ENCODE measurements around the gene RHBDF2.

RHBDF2 gene

DNA sequence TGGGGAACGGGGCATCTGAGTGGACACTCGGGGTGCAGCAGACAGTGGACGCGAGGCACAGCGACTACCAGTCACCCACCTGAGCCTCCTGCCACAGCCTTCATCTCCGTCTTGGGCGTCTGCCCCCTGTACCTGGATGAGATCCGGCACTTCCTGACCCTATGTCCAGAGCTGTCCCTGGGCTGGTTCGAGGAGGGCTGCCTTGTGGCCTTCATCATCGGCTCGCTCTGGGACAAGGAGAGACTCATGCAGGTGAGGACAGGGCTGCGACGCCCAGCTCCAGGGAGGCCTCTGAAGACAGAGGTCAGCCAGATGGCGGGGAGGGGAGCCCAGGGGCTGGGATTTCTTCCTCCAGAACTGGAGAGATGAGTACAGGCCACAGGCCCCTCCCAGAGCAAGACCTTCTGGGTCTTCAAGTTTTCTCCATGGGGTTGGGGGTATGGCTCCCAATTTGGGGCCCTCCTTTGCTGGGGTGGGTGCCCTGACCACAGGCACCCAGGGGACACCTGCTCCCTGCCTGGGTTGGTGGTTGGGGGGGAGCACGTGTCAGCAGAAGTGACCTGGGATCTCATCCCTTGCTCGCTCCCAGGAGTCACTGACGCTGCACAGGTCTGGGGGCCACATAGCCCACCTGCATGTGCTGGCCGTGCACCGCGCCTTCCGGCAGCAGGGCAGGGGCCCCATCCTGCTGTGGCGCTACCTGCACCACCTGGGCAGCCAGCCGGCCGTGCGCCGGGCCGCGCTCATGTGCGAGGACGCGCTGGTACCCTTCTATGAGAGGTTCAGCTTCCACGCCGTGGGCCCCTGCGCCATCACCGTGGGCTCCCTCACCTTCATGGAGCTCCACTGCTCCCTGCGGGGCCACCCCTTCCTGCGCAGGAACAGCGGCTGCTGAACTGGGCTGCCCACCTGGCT, 31.9 kb downstream of the RHBDF2 start:
- H3K4me3 ChIP-seq (ENCODE audit: low read depth, low read length): no peak overlapping the region
- TF ChIP-seq, protein P1, sequence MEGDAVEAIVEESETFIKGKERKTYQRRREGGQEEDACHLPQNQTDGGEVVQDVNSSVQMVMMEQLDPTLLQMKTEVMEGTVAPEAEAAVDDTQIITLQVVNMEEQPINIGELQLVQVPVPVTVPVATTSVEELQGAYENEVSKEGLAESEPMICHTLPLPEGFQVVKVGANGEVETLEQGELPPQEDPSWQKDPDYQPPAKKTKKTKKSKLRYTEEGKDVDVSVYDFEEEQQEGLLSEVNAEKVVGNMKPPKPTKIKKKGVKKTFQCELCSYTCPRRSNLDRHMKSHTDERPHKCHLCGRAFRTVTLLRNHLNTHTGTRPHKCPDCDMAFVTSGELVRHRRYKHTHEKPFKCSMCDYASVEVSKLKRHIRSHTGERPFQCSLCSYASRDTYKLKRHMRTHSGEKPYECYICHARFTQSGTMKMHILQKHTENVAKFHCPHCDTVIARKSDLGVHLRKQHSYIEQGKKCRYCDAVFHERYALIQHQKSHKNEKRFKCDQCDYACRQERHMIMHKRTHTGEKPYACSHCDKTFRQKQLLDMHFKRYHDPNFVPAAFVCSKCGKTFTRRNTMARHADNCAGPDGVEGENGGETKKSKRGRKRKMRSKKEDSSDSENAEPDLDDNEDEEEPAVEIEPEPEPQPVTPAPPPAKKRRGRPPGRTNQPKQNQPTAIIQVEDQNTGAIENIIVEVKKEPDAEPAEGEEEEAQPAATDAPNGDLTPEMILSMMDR (IDR thresholded peaks at IDR 0.05; ENCODE audit: borderline replicate concordance, insufficient read depth, low read depth, low read length): no peak

GRCh38 chr17:76468634-76469010, 32.6 kb downstream of the RHBDF2 start:
- H3K4me3 ChIP-seq (ENCODE audit: low read depth, low read length): no peak overlapping the region
- TF ChIP-seq, protein P1 (IDR thresholded peaks at IDR 0.05; ENCODE audit: borderline replicate concordance, insufficient read depth, low read depth, low read length): no peak

DNA sequence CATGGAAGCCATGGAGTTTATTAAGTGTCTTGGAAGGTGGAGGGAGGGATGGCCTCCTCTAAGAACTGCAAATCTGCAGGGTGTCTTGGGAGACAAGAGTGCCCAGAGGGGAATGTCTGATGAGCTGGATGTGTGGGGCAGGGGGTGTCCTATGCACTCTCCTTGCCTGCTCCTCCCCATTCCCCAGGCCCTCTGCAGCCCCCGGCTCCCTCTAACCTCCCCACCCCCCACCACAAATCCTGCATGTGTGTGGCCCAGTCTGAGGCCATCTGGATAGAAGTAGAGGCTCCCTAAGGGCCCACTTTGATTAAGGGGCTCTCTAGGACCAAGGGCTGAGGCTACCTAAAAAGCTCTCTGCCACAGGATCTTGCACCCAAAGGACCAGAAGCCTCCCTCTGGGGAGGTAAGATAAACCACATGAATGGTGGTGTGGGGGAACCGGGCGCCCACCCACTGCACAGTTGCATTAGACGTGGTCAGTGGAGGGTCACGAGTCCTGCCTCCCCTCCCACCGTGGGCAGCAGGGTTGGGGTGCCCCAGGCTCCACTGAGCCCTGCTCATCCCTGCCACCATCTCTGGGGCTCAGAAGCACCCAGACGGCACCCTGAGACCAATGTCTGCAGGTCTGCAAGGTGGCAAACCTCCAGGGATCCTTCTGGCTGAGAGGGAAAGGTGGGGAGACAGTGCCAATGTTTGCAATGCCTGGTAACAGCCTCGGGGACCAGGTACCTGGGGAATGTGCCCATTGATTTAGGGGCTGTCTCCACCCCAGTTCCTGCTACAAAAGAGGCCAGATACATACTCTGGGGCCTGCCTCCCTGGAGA, 33.2 kb downstream of the RHBDF2 start:
- H3K4me3 ChIP-seq (ENCODE audit: low read depth, low read length): no peak overlapping the region
- TF ChIP-seq, protein P1 (IDR thresholded peaks at IDR 0.05; ENCODE audit: borderline replicate concordance, insufficient read depth, low read depth, low read length): no peak

DNA sequence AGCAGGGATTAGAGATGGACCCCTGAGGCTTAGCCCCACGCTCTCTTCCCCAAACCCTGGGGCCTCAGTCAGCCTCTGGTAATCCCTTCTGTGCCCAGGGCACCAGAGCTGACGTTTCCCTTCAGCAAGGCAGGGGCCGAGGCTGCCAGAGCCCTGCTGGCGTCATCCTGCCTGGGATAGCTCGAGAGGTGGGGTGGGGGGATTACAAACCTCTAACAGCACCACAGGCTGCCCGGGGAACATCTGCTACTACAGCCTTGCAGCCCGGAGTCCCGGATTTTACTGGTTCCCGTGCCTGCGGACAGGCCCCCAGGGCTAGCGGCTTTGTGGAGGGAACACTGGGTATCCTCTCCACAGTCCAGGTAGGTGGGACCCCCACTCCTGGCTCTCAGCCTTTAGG, 33.9 kb downstream of the RHBDF2 start, which contains the start of gene AANAT:
Gene AANAT, plus strand, starts transcription at position 238 of the 400 bp plus-strand sequence. CDS start 1,144 bp downstream, outside the sequence.
- TF ChIP-seq, protein P1 (IDR thresholded peaks at IDR 0.05; ENCODE audit: borderline replicate concordance, insufficient read depth, low read depth, low read length): no peak
- no peak within 1 kb of the TSS for H3K4me3 ChIP-seq (ENCODE audit: low read depth, low read length)

DNA sequence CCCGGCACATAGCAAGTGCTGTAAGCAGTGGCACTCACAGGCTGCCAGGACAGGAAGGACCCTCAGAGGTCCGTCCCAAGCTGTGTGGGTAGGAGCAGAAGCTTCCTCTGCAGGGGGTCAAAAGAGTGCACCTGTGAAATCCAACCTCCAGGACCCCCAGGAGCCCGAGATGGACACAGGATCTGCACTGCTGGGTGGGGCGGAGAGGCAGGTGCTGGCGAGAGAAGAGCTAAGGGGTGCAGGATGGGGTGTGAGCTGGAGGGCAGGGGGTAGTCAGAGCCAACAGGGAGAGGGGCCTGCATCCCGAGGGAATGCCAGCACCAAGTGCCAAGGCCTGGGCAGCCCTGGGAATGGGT, 34.5 kb downstream of the RHBDF2 start:
- no peak overlapping the region for H3K4me3 ChIP-seq (ENCODE audit: low read depth, low read length)
- TF ChIP-seq, protein P1 (IDR thresholded peaks at IDR 0.05; ENCODE audit: borderline replicate concordance, insufficient read depth, low read depth, low read length): no peak

DNA sequence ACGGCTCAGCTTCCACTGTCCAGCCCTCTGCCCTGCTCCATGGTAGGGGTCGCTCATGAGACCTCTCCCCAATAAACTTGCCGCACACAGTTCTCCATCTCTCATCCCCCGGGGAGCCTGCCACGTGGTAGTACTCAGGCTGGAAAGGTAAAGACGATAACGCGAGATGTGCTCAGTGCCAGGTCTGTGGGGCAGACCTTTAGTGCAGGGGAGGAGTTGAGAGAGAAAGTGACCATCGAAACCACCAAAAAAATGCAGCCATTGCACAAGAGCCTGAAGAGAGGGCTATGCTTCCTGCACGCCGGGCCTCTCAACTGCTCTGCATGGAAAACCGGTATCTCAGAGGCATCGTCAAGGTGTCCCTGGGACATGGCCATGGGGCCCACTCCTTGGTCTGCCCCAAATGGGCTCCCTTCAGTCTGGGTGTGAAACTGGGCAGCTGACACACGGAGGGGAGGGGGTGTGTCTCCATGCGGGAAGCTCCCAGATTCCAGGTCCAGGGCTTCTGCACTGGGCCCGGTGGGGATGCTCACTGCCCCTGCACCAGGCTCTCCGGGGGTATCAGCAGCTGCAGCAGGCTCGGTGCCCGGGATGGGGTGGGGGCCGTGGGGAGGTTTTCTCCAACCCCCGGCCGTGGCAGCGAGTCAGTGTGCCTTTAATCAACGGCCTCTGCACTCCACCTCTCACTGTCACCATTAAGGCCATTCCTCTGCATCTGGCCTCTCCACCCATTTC, 38.5 kb downstream of the RHBDF2 start:
- TF ChIP-seq, protein P1 (IDR thresholded peaks at IDR 0.05; ENCODE audit: borderline replicate concordance, insufficient read depth, low read depth, low read length): no peak
- H3K4me3 ChIP-seq (ENCODE audit: low read depth, low read length): no peak overlapping the region

Measured in GM12875 (cell line).